Adipose tissue (tissue), 3 donors: ENCODE measurements around the gene ADPRH. TPM values are rescaled to one million over a fixed set of nuclear protein-coding genes. Genes with fewer than 3 reads are reported as not detected.

ENCODE experiments used
- H3K27ac ChIP-seq: one replicate; pipeline ENCODE4 v1.5.1; 2013; ENCODE audit warnings: low read depth, low read length
- WGBS, 3 donors: extraction: QIAGEN DNeasy Blood & Tissue Kit; methylation state at CpG; one replicate each; pipeline ENCODE4 v1.1.7; 2013; 5-methylcytosine and 5-hydroxymethylcytosine counted together
- polyA plus RNA-seq, 3 donors: library from polyadenylated mRNA; stranded (reverse); fragments of 200-250 nt; gene quantifications; one replicate each; pipeline ENCODE4 v1.2.3, GENCODE V29; 2013
- donor health status: healthy with polysubstance abuse.
- donor health status: Bipolar disorder and iron deficiency.
- donor health status: healthy.

ADPRH gene
- polyA plus RNA-seq, 3 donors, result 5.4 to 6.5 (median 6.5) TPM

DNA sequence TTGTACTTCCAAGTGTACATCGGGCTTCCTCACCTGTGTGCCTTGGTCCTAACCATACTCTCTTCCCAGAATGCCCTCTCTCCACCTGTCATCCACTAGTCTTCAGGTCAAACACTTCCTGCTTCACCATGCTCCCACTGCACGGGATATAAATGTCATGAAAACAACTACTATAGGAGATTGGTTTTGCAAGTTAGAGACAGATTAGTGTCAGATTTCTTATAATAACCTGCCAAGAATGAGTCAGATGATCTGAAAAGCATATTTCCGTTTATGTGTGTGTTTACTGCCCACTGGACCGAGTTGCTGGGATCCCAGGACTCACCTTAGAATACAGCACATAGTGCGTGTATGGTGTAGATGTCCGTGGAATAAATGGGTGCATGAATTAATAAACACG, 39.8 kb downstream of the ADPRH start:
- no peak overlapping the region for H3K27ac ChIP-seq
- WGBS, 3 donors, result 75 to 77% (median 77%) methylated on average over 7 of the region's 7 CpGs

DNA sequence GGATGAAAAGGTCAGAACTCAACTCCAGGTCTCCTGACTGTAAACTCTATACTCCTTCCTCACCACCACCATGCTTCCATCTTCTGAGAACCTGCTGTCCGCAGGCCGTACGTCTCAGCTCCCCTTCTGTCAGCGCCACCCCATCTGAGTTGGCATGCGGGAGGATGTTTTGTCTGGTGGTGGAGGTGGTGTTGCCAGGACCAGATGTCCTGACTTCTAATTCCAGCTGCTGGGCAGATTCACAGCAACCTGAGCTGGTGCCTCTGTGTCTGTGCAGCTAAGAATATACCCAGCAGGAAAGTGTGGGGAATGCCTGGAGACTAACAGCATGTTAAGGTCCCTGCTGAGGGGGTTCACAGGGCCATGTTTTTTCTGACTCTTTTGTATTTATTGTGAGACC, 41.6 kb downstream of the ADPRH start:
- WGBS, 3 donors, result 95 to 98% (median 95%) methylated on average over 5 of the region's 5 CpGs
- H3K27ac ChIP-seq, result no peak overlapping the region

DNA sequence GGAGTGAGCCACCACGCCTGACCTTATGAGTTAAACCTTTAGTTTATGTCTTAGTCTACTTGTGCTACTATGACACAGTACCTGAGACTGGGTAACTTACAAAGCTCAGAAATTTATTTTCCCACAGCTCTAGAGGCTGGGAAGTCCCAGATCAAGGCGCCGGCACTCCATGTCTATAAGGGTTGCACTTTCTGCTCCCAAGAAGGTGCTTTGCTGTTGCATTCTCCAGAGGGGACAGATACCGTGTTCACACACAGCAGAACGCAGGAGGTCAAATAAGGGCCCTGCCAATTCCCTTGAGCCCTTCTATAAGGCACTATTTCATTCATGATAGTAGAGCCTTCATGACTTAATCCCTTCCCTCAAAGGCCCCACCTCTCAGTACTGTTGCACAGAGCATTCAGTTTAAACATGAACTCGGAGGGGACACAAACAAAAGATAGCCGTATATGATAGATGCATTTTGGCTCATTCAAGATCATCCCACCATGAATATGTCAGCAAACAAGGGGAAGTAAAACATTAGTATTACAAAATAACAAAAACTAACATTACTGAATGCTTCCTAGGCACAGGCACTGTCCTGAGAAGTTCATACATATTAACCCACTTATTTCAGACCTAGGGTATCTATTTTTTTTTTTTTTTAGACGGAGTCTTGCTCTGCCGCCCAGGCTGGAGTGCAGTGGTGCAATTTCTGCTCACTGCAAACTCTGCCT, 44.9 kb downstream of the ADPRH start:
- H3K27ac ChIP-seq, result no peak overlapping the region

DNA sequence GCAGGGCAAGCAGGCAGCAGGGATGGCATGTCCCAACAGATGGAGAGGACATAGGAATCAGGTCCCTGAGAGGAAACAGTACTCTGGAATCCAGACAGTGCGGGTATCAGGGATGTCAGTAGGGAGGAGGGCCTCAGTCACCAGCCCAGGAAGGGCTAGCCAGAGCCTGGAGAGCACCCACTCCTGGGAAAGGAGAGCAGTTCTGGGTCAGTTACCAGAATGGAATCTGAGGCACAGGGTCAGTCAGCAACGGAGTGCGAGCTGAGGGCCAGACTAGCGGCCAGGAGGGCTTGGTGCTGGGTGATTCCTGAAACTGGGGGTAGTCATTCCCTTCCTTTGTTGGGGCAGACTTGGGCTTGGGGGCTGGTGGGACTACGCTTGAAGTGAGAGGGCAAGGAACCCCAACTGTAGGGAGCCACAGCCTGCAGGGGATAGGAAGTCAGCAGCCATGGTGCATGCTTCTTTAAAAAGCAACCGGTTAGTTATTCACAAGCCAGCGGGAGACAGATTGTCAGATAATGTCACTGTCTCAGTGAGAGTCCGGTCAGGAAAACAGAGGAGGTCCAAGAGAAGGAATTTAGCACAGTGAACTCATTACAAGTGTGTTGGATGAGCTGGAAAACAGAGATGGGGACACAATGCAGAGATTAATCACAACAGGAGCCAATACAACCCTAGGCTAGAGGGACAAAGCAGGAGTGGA, 46.3 kb downstream of the ADPRH start:
- WGBS, 3 donors, result 87 to 92% (median 89%) methylated on average over 8 of the region's 8 CpGs
- H3K27ac ChIP-seq, result no peak overlapping the region

More for the DNA sequence above, 44.9 kb downstream of the ADPRH start:
- WGBS, 3 donors, result 88 to 91% (median 90%) methylated on average over 9 of the region's 9 CpGs

DNA sequence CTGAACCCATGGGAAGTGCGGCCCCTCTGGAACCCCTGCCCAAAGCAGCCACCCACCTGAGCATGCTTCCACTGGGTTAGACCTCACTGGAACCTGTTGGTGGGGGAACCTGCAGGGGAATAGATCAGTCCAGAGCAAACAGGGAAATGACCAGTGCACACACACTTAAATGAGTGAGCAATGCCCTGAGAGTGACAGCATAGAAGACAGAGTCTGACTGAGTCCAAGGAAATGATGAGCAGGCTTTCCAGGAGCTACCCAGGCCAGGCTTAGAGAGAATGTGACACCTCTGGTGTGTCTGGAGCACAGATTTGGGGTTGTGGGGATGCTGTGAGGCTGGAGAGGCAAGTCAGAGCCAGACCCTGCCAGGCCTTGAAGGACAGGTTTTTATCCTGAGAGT, 46.9 kb downstream of the ADPRH start:
- WGBS, 3 donors, result 83 to 87% (median 87%) methylated on average over 1 of the region's 1 CpG
- no peak overlapping the region for H3K27ac ChIP-seq

DNA sequence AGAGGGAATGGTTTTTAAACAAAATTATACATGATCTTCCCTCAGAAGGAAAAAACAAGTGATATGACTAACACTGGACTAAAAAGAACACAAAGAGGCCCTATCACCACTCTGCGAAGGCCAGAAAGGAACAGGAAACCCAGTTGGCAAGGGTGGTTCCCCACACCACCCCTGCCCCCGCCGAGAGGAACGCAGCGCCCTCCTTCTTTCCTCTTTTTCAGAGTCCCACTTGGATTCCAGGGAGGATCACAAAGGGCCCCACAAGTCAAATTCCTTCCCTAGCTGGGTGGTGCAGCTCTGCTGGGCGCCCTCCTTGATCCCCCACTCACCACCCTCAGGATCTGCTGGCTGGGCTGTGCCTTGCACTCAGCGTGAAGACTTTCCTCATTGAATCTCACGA, 48.2 kb downstream of the ADPRH start:
- no peak overlapping the region for H3K27ac ChIP-seq
- 44 to 71% (median 67%) methylated on average over 8 of the region's 8 CpGs for WGBS, 3 donors

DNA sequence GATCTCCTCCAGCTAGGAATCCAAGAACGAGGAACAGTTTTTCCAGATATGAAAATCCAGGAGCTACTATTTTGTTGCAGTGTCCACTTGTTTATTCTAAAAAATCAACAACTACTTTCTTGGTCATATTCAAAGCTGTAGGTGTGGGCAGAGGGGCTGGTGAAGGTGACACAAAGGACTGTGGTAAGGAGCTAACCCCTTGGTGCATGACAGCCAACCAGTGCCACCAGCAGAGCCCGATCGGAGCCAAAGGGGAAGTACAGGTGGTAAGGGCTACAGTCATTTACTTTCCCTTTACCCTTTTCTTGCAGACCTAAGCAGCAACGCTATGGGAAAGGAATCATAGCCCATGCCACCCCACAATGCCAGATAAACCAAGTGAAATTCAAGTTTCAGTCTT, 49.1 kb downstream of the ADPRH start:
- WGBS, 3 donors, result 62 to 87% (median 67%) methylated on average over 4 of the region's 4 CpGs

DNA sequence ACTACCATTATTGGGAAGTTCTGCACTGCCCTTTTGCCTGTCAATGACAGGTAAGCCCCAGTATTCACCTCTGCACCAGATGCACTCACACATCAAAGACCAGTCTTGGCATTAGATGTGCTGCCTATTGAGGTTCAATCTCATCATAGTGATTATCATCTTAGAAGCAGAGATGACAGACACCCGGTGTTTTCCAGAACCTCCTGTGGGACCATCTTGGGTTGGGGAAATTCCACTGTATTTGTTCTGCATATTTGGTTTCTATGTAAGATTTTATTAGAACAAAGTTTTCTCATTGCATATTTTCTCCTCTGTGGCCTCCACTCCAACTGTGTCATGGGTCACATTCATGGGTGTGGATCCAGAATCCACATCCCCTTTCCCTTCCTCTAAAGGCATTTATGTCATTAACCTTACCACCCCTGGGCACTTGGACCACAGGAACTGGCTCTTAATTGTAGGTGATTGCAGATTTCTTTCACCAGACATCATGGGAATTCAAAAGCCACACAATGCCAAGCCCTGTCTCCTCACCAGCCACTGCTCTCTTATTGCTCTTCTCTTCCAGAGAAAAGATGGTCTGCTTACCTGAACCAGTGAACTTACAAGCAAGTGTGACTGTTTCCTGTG, 49.6 kb downstream of the ADPRH start:
- WGBS, 3 donors, result 31 to 79% (median 52%) methylated on average over 1 of the region's 1 CpG
- no peak overlapping the region for H3K27ac ChIP-seq

More for the DNA sequence above, 49.1 kb downstream of the ADPRH start:
- no peak overlapping the region for H3K27ac ChIP-seq

DNA sequence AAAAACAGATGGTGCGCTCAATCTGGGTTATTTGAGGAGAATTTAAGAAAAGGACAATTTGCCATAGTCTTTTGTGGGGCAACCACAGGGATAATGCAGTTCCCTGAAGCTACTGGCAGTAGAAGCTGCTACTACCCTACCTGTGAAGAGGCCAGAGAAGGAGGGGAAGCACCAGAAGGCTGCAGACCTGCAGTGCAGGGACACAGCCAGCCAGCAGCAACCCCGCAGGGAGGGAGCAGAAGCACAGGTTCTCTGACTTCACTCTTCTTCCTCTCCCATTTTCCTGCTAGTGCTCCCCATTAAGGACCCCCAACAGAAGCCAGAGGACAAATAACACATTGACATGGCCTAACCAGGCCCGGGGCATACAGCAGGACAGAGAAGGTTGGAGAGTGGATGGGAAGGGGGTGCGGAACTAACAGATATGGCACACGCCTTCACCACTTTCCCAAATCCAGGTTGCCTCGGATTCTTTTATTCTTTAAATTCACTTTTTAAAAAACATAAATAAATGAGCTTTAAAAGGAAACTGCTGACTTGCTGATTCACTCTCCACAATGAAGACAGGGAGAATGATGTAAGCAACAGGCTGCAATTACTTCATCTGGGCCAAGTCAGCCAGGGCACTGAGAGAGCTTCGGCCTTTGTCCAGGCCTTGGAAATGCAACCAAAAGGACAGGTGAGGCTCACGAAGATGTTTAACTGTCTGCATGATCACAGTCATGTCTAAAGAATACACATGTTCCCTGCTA, 51.0 kb downstream of the ADPRH start:
- H3K27ac ChIP-seq, result peak overlapping the region; percentile 72
- WGBS, 3 donors, result 56 to 88% (median 60%) methylated on average over 8 of the region's 8 CpGs

DNA sequence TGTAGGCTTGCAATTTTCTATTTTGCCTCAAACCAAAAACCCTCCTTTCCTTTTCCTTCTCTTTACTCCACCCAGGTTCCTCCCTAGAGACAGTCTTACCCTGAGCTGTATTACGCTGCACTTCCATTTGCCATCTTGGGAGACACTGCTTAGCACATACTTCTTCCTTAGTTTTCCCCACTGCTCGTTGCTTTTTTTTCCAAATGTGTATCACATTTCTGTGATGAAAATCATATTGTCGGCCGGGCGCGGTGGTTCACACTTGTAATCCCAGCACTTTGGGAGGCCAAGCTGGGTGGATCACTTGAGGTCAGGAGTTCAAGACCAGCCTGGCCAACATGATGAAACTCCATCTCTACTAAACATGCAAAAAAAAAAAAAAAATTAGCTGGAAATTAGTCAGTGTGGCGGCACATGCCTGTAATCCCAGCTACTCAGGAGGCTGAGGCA, 51.6 kb downstream of the ADPRH start:
- WGBS, 3 donors, result 55 to 95% (median 64%) methylated on average over 7 of the region's 7 CpGs
- no peak overlapping the region for H3K27ac ChIP-seq

DNA sequence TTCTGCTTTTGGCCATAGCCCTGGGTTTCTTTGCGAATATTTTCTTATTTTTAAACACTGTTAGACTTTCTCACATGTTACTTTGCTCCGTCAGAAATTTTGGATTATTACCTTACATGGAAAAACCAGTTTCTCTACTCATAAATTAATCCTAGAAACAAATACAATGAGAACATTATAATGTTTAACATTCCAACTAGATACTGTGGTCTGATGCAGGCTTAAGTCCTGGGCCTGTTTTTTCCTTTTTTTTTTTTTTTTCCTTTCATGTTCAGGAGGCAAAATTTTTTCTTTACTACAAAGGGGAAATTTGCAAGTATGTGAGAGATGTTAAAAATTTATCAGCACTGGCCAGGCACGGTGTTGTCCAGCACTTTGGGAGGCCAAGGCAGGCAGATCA, 52.2 kb downstream of the ADPRH start:
- no peak overlapping the region for H3K27ac ChIP-seq
- WGBS, 3 donors, result 72 to 76% (median 72%) methylated on average over 3 of the region's 3 CpGs

DNA sequence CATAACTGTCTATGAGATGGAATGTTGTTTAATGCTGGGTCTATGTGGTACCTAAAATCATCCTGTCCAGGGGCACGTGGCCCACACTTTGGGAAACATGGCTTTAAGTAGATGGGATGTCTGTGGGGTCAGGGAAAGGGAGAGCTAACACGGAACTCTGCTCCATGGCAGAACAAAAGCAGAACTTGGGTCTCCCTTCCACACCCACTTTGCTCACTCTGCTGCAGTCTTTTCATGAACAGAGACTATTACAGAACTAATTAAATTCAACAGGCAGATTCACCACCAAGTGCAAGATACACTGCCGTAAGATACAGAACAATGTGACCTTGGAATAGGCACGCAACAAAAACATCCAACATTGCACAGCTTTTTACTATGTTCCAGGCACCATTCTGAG, 52.9 kb downstream of the ADPRH start:
- 73 to 87% (median 83%) methylated on average over 4 of the region's 4 CpGs for WGBS, 3 donors
- H3K27ac ChIP-seq, result no peak overlapping the region

DNA sequence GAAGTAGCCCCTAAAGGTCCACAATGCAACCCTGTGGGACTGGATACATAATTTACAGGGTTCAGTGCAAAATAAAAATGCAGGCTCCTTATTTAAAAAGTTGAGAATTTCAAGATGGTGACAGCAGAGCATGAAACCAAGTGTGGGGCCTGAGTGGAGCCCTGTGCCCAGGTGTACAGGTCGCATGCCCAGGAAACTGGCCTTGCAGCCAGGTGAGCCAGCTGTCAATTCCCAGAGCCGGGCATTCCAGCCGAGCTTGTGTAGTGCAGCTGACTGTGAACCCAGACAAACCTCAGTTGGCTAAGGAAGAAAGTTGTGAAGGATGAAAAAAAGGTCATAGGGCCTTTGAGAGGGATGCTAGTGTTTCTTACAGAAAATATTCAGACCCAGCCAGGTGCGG, 53.5 kb downstream of the ADPRH start:
- no peak overlapping the region for H3K27ac ChIP-seq
- WGBS, 3 donors, result 44 to 93% (median 90%) methylated on average over 4 of the region's 4 CpGs

DNA sequence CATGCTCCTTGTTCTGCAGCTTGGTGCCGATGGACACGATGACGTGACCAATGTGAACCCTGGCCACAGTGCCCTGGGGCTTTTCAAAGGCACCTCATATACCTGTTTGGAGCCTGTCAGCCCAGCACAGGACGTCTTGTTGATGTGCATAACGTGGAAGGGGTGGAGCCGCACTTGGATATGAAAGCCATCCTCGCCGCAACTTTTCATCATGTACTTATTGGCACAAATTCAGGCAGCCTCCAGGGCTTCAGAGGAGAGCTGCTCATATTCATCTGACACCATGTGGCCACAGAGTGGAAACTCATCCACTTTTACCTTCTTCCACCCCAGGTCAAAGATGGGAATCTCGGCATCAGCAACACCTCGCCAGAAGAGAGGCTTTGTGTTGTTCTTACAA, 56.4 kb downstream of the ADPRH start:
- 87 to 96% (median 93%) methylated on average over 10 of the region's 10 CpGs for WGBS, 3 donors
- no peak overlapping the region for H3K27ac ChIP-seq

DNA sequence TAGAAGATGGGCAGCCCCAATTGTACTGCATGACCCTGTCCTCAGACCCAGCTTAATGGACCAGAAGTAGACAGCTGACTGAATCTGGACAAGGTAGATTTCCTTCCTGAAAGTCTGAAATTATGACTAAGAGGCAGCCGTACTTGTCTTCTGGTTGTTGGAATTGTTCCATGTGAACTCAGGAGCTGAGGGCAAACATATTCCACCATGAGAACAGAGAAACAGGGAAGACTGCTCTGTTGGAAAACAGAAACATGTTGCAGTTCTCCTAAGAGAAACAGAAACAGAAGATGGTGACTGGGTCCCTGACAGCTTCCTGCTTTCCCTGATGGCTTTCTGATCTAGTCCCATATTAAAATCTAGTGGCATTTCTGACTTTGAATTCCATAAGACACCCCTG, 57.0 kb downstream of the ADPRH start:
- no peak overlapping the region for H3K27ac ChIP-seq

DNA sequence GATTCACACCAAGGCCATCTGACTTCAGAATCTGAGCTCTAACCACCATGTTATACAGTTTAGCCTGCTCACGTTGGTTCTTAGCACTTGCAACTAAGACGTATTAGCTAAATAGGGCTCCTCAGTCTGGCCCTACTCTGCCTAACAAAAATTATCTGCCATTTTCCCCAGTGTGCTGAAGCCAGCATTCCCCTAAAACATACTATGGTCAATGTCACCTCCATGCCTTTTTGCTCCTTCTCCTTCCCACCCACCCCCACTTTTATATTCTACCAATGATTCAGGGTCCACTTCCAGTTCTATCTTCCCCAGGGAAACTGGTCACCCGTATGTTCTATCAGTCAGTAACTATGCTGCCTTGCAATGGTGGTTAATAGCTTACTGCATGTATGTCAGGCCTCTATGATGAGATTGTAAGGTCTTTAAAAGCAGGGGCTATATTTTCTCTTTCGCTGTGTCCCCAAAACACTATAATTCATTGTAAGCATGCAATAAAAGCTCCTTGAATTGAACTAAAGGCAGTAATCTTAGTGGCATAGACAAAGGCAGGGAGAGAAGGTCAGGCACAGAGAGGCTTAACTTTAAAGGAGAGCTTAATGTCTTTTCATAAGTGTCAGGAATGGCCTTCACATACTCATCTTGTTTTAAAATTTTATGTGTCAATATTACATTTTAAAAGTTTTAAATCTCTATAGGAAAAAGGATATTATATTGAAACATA, 57.8 kb downstream of the ADPRH start:
- H3K27ac ChIP-seq, result no peak overlapping the region
- 91 to 93% (median 93%) methylated on average over 4 of the region's 4 CpGs for WGBS, 3 donors

More for the DNA sequence above, 57.0 kb downstream of the ADPRH start:
- WGBS, 3 donors, result 24 to 35% (median 34%) methylated on average over 1 of the region's 1 CpG

DNA sequence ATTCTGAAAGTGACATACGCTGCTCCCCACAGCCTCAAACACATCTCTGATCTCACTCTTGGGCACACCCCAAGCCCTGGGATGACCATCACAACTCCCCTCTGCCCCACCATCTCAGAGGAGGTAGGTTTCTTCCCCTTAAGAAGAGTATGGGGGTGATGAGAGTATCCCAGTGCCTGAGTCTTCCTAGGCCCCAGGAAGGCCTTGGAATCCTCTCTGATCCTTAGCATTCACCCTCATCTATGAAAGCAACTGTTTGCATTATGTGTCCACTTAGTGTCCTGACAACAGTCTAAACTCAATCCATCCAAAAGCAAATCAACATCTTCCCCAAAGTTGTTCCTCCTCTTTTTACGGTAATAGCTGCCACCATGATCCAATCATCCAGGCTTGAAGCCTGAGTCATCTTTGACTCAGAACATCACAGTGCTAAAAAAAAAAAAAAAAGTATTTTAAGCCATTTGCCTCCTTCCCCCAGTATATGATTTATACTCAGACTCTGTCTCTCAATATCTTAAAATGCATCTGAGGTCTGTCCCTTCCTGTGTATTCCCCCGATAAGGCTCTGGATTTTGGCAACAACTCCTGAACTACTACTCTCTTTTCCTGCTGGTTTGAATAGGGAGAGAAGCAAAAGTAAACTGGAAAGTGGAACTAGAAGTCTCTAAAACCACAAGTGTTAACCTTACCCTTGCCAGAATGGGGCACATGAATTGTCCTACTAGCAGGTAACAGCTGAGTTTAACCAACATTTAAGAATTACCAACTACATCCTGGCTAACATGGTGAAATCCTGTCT, 58.6 kb downstream of the ADPRH start:
- WGBS, 3 donors, result 40 to 81% (median 46%) methylated on average over 3 of the region's 3 CpGs

More for the DNA sequence above, 58.6 kb downstream of the ADPRH start:
- peak overlapping the region; percentile 53 for H3K27ac ChIP-seq
